ENCODE measurements around the gene DOCK2.
A peak's percentile ranks its signal among the peaks of the same experiment; 100 is the strongest.

Gene DOCK2

DNA sequence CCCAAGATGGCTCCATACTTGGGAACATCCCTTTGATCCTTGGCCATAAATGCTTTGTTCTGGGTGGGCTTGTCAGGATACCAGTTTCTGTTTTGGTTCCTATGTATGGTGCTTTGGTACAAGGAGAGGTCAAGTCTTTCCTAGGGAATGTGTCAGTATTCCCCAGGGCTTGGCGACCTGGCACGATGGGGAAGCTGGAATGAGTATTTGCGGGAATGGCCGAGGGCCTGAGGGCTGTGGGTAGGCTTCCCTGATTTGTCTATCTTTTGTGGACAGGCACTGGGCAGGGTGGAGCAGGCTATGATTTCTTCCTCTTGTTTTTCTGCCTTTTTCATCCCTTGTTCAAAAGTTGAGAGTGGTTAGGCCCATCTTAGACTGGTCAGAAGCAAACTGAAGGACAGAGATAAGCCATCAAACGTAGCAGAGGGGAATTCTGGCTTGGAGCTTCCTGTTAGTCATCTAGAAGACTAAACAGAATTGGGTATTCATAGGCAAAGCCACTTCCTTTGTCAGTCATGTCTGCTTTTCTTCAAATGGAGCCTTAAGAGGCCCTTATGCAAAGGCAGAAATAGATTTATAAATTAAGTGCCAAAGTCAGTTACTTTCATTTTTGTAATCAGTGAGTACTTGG, 13.7 kb downstream of the DOCK2 start:
- H3K79me2 ChIP-seq (ENCODE audit: insufficient read depth, low read length): peaks cover 78% of the 10 kb centered on the region
- H3K4me3 ChIP-seq (ENCODE audit: low read length, poor library complexity, severe bottlenecking): peak overlapping the region; percentile 52

DNA sequence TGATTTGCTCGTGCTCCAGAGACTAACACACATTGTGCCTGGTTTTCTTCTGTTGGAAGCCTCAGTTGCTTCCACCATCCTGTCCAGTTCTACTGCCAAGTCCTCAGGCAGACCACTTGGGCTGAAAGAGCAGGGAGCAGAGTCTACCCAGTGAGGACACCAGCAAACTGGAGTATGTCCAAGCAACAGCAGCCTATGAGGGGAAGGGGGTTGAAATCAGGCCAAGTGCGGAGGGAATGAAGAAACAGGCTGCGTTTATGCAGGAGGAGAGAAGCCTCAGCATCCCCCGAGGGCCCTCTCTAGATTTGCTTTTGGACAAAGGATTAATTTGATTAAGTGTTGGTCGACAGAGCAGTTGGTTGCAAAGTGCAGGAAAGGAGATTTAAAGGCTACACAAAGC, 14.5 kb downstream of the DOCK2 start:
- Histone ChIP-seq H3K9me2 (replicated peaks; ENCODE audit: low read depth, low read length) (no peaks in the 10 kb centered on the region), H3K4me3 (ENCODE audit: low read length, poor library complexity, severe bottlenecking) (peak overlapping the region; percentile 52), H3K9me3 (ENCODE audit: insufficient read depth, low read depth, low read length) (no peaks in the 10 kb centered on the region), H3K36me3 (ENCODE audit: insufficient read depth, low read length) (peaks cover 27% of the 10 kb centered on the region; the same call in 1 of the 2 replicates), H3K27me3 (ENCODE audit: insufficient read depth, low read length, poor library complexity, severe bottlenecking) (no peaks in the 10 kb centered on the region), H4K20me1 (ENCODE audit: insufficient read depth, low read length, poor library complexity, severe bottlenecking) (peaks cover 38% of the 10 kb centered on the region), H3F3A (ENCODE audit: low read depth) (no peaks in the 10 kb centered on the region), H3K9ac (ENCODE audit: low read depth, low read length, poor library complexity, severe bottlenecking) (no peak overlapping the region), H3K79me2 (ENCODE audit: insufficient read depth, low read length) (peaks cover 72% of the 10 kb centered on the region), H3K4me1 (ENCODE audit: insufficient read depth, low read length, poor library complexity, severe bottlenecking) (peaks cover 51% of the 10 kb centered on the region), H3K4me2 (ENCODE audit: low read depth, low read length, poor library complexity, severe bottlenecking) (peak overlapping the region; percentile 67), H2AFZ (ENCODE audit: low read length) (no peak overlapping the region)
- no peak for TF ChIP-seq EZH2phosphoT487 (IDR thresholded peaks at IDR 0.05; ENCODE audit: borderline replicate concordance)
- TF ChIP-seq, protein P1, sequence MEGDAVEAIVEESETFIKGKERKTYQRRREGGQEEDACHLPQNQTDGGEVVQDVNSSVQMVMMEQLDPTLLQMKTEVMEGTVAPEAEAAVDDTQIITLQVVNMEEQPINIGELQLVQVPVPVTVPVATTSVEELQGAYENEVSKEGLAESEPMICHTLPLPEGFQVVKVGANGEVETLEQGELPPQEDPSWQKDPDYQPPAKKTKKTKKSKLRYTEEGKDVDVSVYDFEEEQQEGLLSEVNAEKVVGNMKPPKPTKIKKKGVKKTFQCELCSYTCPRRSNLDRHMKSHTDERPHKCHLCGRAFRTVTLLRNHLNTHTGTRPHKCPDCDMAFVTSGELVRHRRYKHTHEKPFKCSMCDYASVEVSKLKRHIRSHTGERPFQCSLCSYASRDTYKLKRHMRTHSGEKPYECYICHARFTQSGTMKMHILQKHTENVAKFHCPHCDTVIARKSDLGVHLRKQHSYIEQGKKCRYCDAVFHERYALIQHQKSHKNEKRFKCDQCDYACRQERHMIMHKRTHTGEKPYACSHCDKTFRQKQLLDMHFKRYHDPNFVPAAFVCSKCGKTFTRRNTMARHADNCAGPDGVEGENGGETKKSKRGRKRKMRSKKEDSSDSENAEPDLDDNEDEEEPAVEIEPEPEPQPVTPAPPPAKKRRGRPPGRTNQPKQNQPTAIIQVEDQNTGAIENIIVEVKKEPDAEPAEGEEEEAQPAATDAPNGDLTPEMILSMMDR (conservative IDR thresholded peaks at IDR 0.05; ENCODE audit: low read length): no peak

More for the DNA sequence above, 13.7 kb downstream of the DOCK2 start:
- no peaks in the 10 kb centered on the region for H3F3A ChIP-seq (ENCODE audit: low read depth)
- H3K9me3 ChIP-seq (ENCODE audit: insufficient read depth, low read depth, low read length): no peaks in the 10 kb centered on the region
- no peak for TF ChIP-seq EZH2phosphoT487 (IDR thresholded peaks at IDR 0.05; ENCODE audit: borderline replicate concordance)
- TF ChIP-seq, protein P1 (conservative IDR thresholded peaks at IDR 0.05; ENCODE audit: low read length): no peak
- H3K27me3 ChIP-seq (ENCODE audit: insufficient read depth, low read length, poor library complexity, severe bottlenecking): no peaks in the 10 kb centered on the region
- peaks cover 40% of the 10 kb centered on the region for H4K20me1 ChIP-seq (ENCODE audit: insufficient read depth, low read length, poor library complexity, severe bottlenecking)
- peaks cover 51% of the 10 kb centered on the region for H3K4me1 ChIP-seq (ENCODE audit: insufficient read depth, low read length, poor library complexity, severe bottlenecking)
- H2AFZ ChIP-seq (ENCODE audit: low read length): no peak overlapping the region
- H3K9ac ChIP-seq (ENCODE audit: low read depth, low read length, poor library complexity, severe bottlenecking): no peak overlapping the region
- peaks cover 20% of the 10 kb centered on the region; the same call in 1 of the 2 replicates for H3K36me3 ChIP-seq (ENCODE audit: insufficient read depth, low read length)
- no peaks in the 10 kb centered on the region for H3K9me2 ChIP-seq (replicated peaks; ENCODE audit: low read depth, low read length)
- H3K4me2 ChIP-seq (ENCODE audit: low read depth, low read length, poor library complexity, severe bottlenecking): peak overlapping the region; percentile 67

DNA sequence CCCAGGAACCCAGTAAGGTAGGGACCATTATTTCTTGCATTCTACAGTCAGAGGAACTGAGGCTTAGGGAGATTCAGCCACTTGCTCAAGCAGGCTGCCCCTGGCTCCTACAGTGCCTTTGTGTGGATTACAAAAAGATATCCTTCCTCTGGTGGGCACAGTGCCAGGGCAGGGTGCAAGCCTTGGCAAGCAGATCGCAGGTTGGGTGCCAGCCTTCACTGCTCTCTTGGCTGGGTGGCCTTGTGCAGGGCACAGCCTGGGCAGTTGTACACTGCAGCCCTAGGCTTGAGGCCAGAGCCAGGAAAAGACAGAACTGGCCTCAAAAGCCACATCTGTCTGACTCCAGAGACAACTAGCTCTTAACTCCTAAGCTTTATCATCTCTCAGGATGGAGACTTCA, 15.0 kb downstream of the DOCK2 start:
- H3K9me2 ChIP-seq (replicated peaks; ENCODE audit: low read depth, low read length): no peaks in the 10 kb centered on the region
- H3K9me3 ChIP-seq (ENCODE audit: insufficient read depth, low read depth, low read length): no peaks in the 10 kb centered on the region
- no peaks in the 10 kb centered on the region for H3F3A ChIP-seq (ENCODE audit: low read depth)
- no peak overlapping the region for H3K4me2 ChIP-seq (ENCODE audit: low read depth, low read length, poor library complexity, severe bottlenecking)
- H3K4me3 ChIP-seq (ENCODE audit: low read length, poor library complexity, severe bottlenecking): no peak overlapping the region
- H3K27me3 ChIP-seq (ENCODE audit: insufficient read depth, low read length, poor library complexity, severe bottlenecking): no peaks in the 10 kb centered on the region
- H4K20me1 ChIP-seq (ENCODE audit: insufficient read depth, low read length, poor library complexity, severe bottlenecking): peaks cover 32% of the 10 kb centered on the region
- TF ChIP-seq, protein P1 (conservative IDR thresholded peaks at IDR 0.05; ENCODE audit: low read length): no peak
- TF ChIP-seq EZH2phosphoT487 (IDR thresholded peaks at IDR 0.05; ENCODE audit: borderline replicate concordance): no peak
- H3K79me2 ChIP-seq (ENCODE audit: insufficient read depth, low read length): peaks cover 72% of the 10 kb centered on the region
- H3K4me1 ChIP-seq (ENCODE audit: insufficient read depth, low read length, poor library complexity, severe bottlenecking): peaks cover 47% of the 10 kb centered on the region
- H3K9ac ChIP-seq (ENCODE audit: low read depth, low read length, poor library complexity, severe bottlenecking): no peak overlapping the region
- peaks cover 29% of the 10 kb centered on the region; the same call in 1 of the 2 replicates for H3K36me3 ChIP-seq (ENCODE audit: insufficient read depth, low read length)
- no peak overlapping the region for H2AFZ ChIP-seq (ENCODE audit: low read length)

Measured in Loucy (cell line).